Caco-2 (cell line): ENCODE data around the gene KCNIP1. TPM values are rescaled to one million over a fixed set of nuclear protein-coding genes. Genes with fewer than 3 reads are reported as not detected.

Experiments
- BruUV-seq: library from RNA; stranded (reverse); fragments of 400-500 nt; replicated peaks from 2 replicates; lab custom pipeline; 2021; lab: Mats Ljungman, UMichigan
- CTCF ChIA-PET: fragments of 300-600 bp; sonication (Branson Sonifier 250); formaldehyde crosslinking; loops from one replicate; lab custom pipeline; 2022; ENCODE audit warnings: antibody characterized with exemption; lab: Charles Lee
- POLR2A ChIA-PET: fragments of 300-600 bp; sonication (Branson Sonifier 250); formaldehyde crosslinking; loops from one replicate; lab custom pipeline; 2022; ENCODE audit warnings: antibody characterized with exemption; lab: Charles Lee
- DNase-seq, 2 experiments: peaks; one replicate each; pipeline versions ENCODE4 v3.0.0 to v3.0.0-alpha.2; 2020 to 2022
- H3K27me3 ChIP-seq: replicated peaks from 2 replicates; pipeline ENCODE4 v1.6.0; 2011; ENCODE audit warnings: low read length; ENCODE audit not compliant: control insufficient read depth, insufficient read depth
- H3K36me3 ChIP-seq: 2 replicates; pipeline ENCODE4 v1.5.1; 2011; ENCODE audit warnings: low read length; ENCODE audit not compliant: control insufficient read depth, insufficient read depth
- H3K4me1 ChIP-seq: fragments of 250-450 bp; sonication (Bioruptor Pico); 2 replicates; pipeline ENCODE4 v1.5.1; 2020; ENCODE audit warnings: mild to moderate bottlenecking
- H3K4me3 ChIP-seq: 2 replicates; pipeline ENCODE4 v1.5.1; 2011; ENCODE audit warnings: low read depth, mild to moderate bottlenecking, control low read depth, low read length
- H3K9me3 ChIP-seq: fragments of 250-450 bp; sonication (Bioruptor Pico); 2 replicates; pipeline ENCODE4 v1.5.1; 2020; ENCODE audit warnings: mild to moderate bottlenecking, moderate library complexity
- H3K27ac Mint-ChIP-seq: one replicate; pipeline ENCODE4 v1.8.0; 2022; ENCODE audit warnings: mixed read lengths; ENCODE audit not compliant: unreplicated experiment
- H3K27me3 Mint-ChIP-seq: one replicate; pipeline ENCODE4 v1.8.0; 2022; ENCODE audit warnings: mixed read lengths; ENCODE audit not compliant: insufficient read depth, unreplicated experiment
- H3K36me3 Mint-ChIP-seq: one replicate; pipeline ENCODE4 v1.8.0; 2022; ENCODE audit warnings: mild to moderate bottlenecking, mixed read lengths; ENCODE audit not compliant: insufficient read depth, unreplicated experiment
- H3K4me1 Mint-ChIP-seq: one replicate; pipeline ENCODE4 v1.8.0; 2022; ENCODE audit warnings: low read depth, mixed read lengths; ENCODE audit not compliant: unreplicated experiment
- H3K4me3 Mint-ChIP-seq: one replicate; pipeline ENCODE4 v1.8.0; 2022; ENCODE audit warnings: mild to moderate bottlenecking, moderate library complexity, mixed read lengths; ENCODE audit not compliant: unreplicated experiment
- H3K9me3 Mint-ChIP-seq: one replicate; pipeline ENCODE4 v1.8.0; 2022; ENCODE audit warnings: mixed read lengths; ENCODE audit not compliant: unreplicated experiment
- CTCF ChIP-seq, 2 experiments: fragments of 200-600 bp in 1 of 2; IDR thresholded peaks; 1 replicate in 1 of 2; 2 replicates in 1 of 2; pipeline versions ENCODE4 v1.5.1 to v1.8.0; 2011 to 2022; ENCODE audit warnings: antibody characterized with exemption in 1 of 2, control low read depth in 1 of 2, inconsistent platforms in 1 of 2, low read depth in 1 of 2, low read length in 1 of 2, mild to moderate bottlenecking in 1 of 2, moderate library complexity in 1 of 2; ENCODE audit not compliant: insufficient read depth in 1 of 2, severe bottlenecking in 1 of 2, unreplicated experiment in 1 of 2
- intact Hi-C: fragments of 100-400 bp; cut with micrococcal nuclease; formaldehyde crosslinking; loops from one replicate; pipeline ENCODE4 v1.10.0; 2022; ENCODE audit not compliant: unreplicated experiment
- total RNA-seq: library from RNA; stranded (reverse); gene quantifications from 2 replicates; pipeline ENCODE4 v1.2.3, GENCODE V29; 2022

Gene KCNIP1
- total RNA-seq, 1 experiment from 2014 or later, result not detected

DNA sequence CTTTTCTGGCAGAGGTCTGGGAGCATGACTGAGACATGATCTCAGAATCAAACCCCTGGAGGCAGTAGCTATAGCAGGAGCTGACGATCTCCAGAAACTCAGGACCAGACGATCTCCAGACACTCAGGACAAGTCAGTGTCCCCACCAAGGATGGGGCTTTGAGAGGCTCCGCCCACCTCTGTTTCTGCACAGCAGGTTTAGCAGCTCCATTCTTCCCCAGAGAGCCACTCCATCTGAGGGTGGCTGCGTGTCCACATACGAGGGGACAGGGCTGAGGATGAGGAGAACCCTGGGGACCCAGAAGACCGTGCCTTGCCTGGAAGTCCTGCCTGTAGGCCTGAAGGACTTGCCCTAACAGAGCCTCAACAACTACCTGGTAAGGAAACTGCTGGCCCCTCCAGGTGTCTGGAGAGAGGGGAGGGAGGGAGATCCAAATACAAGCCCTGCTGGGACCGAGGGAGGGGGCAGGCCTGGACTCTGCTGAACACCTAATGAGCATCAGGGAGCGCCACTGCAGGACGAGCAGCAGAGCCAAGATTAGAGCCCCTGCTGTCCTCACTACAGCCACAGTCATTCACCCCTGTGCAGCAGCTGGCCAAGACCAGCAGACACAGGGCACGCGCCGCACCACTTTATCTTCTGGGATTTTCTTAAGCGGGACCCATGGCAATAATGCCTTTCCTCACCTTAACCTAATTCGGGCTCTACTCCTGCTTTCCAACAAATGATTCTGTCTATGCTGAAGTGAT lies 279.9 kb downstream of the KCNIP1 start, which contains the start of gene GABRP:
GABRP (plus strand) TSS at position 228 of the 750 bp plus-strand sequence. CDS start 4,891 bp downstream, outside the sequence.
- Mint-ChIP-seq H3K4me1 (peaks cover 8% of the 10 kb centered on the region), H3K36me3 (no peaks in the 10 kb centered on the region), H3K27ac (peak within 1 kb of the TSS; percentile 37), H3K4me3 (peak within 1 kb of the TSS; percentile 61), H3K27me3 (no peaks in the 10 kb centered on the region), H3K9me3 (no peaks in the 10 kb centered on the region)
- Histone ChIP-seq H3K4me1 (peaks cover 4% of the 10 kb centered on the region; the same call in 1 of the 2 replicates), H3K27me3 (no peaks in the 10 kb centered on the region), H3K4me3 (no peak within 1 kb of the TSS), H3K36me3 (no peaks in the 10 kb centered on the region), H3K9me3 (no peaks in the 10 kb centered on the region)
- ChIA-PET CTCF (no interaction called here), POLR2A (no interaction called here)
- no TSS peak for BruUV-seq
- DNase-seq, result no peak
- TF ChIP-seq CTCF (IDR thresholded peaks at IDR 0.05; ENCODE audit: insufficient read depth in 1 of 2, low read depth in 1 of 2, low read length in 1 of 2, severe bottlenecking in 1 of 2, unreplicated experiment in 1 of 2), result no peak
- intact Hi-C loops, result no loop called here

GRCh38 chr5:170785416-170785815 lies 281.6 kb downstream of the KCNIP1 start:
- H3K27me3 Mint-ChIP-seq, result no peaks in the 10 kb centered on the region
- Histone ChIP-seq H3K4me1 (peaks cover 4% of the 10 kb centered on the region; the same call in 1 of the 2 replicates), H3K27me3 (no peaks in the 10 kb centered on the region), H3K36me3 (no peaks in the 10 kb centered on the region), H3K4me3 (no peak overlapping the region), H3K9me3 (no peaks in the 10 kb centered on the region)
- H3K36me3 Mint-ChIP-seq, result no peaks in the 10 kb centered on the region
- no peaks in the 10 kb centered on the region for H3K9me3 Mint-ChIP-seq
- ChIA-PET CTCF (no interaction called here), POLR2A (no interaction called here)
- H3K27ac Mint-ChIP-seq, result no peak overlapping the region
- no peak overlapping the region for H3K4me3 Mint-ChIP-seq
- TF ChIP-seq CTCF (IDR thresholded peaks at IDR 0.05; ENCODE audit: insufficient read depth in 1 of 2, low read depth in 1 of 2, low read length in 1 of 2, severe bottlenecking in 1 of 2, unreplicated experiment in 1 of 2), result no peak
- peaks cover 8% of the 10 kb centered on the region for H3K4me1 Mint-ChIP-seq
- DNase-seq, result no peak
- no TSS peak for BruUV-seq
- intact Hi-C loops, result no loop called here

Other genes starting within 250 kb of the KCNIP1 start
- gene LCP2, start 206.2 kb upstream of the KCNIP1 start, total RNA-seq, result not detected in 2 replicates
- gene KCNMB1, start 114.7 kb upstream of the KCNIP1 start, total RNA-seq, result not detected in 2 replicates